Superior temporal gyrus (tissue), 1 donor: ENCODE measurements around the gene TRIM28.
A peak's percentile ranks its signal among the peaks of the same experiment; 100 is the strongest.

Source experiments
- DNase-seq: peaks from one replicate; pipeline ENCODE4 v3.0.0-alpha.2; 2016; ENCODE audit errors: extremely low spot score

Gene TRIM28

DNA sequence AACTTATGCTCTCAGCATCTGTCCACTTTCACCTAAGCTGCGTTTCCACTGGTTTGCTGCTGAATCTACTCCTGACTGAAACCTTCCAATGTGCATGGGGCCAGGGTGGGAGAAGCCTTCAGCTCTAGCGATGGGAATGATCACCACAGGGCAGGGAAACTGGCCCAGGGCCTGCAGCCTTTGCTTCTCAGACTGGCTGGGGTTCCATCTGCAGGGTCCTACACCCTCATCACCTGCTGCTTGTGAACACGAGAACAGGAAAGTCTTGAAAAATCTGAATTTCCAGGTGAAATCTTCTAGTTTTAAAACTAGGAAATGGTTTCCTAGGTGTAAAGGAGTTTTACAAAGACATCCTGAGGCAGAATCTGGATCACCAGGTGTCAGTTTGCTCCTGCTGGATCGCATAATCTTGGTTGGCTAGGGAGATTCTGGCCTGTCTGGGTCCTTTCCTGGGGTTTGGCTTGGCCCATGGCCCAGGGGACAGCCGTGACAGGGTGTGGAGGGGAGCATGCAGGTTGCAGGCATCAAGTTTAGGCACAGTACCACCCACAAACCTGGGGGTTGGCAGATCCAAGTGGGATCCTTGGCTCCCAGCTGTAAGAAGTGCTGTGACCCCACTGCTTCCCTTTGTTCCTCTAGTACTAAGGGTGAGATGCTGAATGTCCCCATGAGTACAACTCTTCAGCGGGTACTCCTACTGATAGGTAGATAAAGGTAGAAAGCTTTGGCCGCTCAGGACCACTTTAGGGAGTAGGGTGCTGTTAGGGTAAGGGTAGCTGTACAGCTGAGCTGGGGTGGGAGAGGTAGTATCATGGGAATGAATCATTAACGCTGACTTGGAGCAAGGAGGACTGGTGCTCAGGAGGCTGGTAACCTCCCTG, 16.4 kb downstream of the TRIM28 start:
- DNase-seq: no peak

DNA sequence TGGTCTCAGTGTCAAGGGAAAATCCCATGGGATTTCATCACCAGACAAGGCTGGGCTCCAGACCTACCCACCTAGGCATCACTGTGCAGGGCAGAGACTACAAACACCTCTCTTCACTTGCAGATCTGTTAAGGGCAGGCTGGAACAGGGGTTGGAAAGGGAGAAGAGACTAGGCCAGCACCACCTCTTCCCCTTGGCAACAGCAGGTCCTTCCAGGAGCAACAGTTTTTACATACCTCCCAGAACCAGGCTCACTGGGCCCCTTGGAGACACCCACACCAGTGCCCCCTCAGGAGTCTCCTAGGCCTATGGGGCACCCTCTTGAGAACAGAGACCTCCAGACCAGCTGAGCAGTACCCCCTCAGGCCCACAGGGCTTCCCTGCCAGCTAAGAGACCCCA, 17.1 kb downstream of the TRIM28 start:
- DNase-seq: no peak

DNA sequence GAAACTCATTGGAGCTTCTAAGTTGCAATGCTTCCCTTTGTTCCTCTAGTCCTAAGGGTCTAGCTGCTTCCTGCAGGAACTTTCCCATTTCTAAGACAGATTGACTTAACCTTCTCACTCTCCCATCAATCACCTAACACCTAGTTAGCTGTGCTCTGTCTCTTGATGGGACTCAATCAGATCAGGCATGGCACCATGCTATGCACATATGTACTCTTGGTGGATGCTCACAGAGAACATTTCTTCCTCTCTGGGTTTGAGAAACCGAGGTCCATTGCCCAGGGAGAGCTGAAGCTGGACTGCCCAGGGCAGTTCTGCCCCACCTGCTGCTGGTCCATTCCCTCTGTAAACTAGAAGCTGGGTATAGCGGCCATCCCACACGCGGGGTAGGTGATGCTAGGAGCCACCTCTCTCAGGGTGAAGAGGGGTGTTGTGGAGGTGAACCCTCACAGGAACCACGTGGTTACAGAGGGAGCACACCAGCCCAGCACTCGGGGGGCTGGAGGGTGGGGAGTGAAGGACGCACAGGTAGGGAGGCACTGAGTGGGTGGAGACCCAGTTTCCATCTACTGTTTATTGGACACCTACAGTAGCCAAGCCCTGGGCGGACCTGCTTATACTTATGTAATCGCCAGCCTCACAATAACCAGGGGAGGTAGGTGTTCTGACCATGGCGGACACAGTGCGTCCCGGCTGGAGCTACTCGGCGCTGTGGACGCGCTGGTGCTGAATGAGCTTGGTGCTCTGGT, 17.7 kb downstream of the TRIM28 start:
- no peak for DNase-seq

- DNase-seq: no peak
These were observed 18.5 kb downstream of the TRIM28 start for GRCh38 chr19:58562122-58563033.

DNA sequence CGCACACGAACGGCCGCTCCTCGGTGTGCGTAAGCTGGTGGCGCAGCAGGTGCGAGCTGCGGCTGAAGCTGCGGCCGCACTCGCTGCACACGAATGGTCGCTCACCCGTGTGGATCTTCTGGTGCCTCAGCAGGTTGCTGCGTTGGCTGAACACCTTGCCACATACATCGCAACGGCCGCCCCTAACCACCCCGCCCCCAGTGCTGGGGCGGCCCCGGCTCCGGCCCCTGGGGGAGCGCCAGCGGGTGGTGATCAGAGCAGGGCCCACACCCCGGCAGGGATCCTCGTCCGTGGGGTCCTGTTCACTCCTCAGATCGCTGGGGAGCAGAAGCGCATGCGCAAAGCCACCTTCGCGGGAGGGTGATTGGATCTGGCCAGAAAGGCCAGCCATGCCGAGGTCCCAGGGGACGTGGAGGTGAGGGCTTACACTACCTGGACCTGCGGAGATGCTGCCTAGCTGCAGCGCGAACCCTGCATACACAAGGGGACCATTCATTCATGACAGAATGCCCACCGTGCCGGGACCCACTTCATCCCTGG, 19.2 kb downstream of the TRIM28 start:
- no peak for DNase-seq

- DNase-seq: no peak
These were observed 20.0 kb downstream of the TRIM28 start for GRCh38 chr19:58563823-58564222.

- no peak for DNase-seq
These were observed 23.1 kb downstream of the TRIM28 start for GRCh38 chr19:58566989-58567388.

GRCh38 chr19:58568453-58569130, 24.7 kb downstream of the TRIM28 start:
- DNase-seq: no peak

DNA sequence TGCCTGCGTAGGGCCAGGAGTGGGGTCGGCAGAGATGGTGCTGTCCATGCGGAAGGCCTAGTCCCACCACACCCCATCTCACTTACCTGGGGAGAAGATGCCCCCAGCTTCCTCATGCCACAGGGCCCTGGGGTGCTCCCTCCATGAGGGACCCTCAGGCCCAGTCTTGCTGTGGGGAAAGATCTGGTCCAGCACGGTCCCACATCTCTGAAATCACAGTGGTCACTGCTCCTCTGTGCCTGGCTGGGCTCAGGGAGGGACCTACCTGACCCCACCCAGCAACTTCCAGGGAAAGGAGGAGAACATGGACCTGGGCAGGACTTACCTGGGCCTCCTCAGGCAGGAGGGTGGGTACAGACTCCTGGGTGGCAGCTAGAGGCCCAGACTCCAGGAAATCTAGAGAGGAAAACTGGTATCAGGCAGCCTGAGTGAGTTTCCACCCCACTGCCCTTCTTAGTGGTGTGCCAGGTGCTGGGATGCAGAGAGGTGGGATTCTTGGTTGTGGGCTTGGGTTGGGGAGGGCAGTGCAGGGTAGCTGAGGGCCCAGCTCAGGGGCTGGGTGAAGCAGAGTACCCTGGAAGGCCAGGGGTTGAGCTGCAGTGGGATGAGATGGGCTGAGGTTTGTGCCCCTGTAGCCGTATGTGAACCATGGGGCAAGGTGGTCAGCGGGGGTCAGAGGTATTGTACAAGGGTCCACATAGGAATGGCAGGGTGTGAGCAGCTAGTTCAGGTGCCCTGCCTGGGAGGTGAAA, 25.5 kb downstream of the TRIM28 start:
- DNase-seq: no peak

DNA sequence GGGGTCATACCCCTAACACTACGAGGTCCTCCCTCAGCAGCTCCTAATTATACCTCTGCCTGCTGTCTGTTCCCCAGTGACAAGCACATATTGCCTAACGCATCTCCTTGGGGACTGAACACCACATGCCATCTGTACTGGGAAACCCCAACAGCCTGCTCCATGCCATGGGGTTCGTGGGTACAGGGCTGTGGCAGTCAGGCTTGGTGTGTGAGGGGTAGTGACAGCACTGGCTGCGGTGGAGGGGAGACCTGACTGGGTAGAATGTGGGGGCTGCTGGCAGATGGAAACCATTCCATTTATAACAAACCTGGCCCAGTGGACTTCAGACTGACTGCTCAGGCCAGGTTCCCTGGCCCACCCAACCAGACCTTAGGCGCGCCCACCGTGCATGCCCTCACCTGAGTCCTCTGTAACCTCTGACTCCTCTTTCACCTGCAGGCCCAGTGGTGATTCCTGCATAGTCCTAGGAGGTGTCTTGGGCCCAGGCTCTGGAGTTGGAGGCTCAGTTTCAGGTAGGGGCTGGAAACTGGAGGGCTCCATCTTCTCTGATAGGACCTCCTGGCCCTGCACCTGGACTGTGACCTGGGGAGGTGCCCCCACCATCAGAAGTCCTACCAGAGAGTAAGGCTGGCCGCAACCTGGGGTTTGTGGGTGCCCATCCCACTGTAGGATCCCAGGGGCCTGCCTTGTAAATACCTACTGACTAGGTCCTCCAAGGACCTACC, 26.2 kb downstream of the TRIM28 start:
- DNase-seq: no peak

DNA sequence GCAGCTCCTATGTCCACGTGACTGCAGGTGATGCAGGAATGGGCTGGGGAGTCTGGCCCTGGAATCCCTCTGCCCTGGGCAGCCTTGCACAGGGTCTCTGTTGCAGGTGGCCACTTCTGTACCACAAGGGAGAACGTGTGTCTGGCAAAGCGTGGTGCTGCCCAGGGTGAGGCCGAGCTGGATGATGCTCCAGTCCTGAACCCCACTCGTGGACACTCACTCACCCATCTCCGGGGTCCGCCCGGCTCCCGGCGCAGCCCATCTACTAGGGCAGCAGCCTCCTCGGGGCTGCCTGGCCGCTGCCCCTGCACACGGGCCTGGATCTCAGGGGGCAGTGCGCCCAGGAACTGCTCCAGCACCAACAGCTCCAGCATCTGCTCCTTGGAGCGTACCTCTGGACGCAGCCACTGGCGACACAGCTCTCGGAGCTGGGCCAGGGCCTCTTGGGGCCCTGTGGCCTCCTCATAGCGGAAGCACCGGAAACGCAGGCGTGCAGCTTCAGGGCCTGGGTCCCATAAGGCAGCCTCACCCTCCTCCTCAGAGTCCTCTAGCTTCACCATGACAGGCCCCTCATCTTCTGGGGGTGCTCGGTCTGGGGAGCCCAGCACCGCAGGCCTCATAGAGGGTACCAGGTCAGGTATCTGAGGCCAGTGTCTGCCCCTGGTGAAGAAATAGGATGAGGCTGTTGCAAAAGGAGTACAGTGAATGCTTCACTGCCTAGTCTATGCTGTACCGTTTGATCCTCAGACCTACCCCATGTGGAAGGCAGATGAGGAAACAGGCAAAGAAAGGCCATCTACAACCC, 27.1 kb downstream of the TRIM28 start:
- no peak for DNase-seq

GRCh38 chr19:58571575-58571947, 27.7 kb downstream of the TRIM28 start:
- DNase-seq: no peak

DNA sequence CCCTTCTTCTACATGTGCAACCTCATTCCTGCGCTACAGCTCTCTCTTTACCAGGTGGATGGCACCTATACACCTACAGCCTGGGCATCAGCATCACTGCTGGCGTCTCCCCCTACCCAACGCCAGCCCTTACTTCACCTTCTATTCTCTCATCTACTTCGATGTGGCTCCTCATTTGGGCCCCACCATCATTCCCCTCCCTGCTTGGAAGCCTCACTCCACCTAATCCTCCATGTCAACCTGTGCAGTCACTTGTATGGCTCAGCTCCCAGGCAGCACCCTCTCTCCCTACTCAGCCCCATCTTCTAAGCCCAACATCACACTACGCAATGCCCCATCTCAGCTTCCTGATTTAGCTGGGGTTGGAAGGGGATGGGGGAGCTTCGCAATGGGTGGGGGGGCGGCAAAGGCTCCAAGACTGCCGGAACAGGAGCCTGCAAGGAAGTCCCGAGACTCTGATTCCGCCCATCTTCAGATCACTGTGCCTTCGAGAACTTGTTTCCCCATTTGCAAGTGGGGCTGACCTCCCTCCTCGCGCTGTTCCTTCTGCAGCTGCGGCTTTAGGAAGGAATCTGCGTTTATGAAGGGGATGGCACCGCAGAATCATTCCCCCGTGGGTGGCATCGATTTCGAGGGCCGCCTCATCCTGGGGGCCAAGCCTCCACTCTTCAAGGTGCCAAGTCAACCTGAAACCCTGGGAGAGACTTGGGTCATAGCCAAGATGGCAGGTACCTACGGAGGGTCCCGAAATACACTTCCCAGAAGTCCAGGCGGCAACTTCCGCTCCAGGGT, 28.4 kb downstream of the TRIM28 start:
- DNase-seq: no peak

GRCh38 chr19:58572818-58573657, 29.2 kb downstream of the TRIM28 start, which contains the start of gene MZF1:
Gene MZF1, minus strand, starts transcription at chr19:58573335. Its CDS starts 1,946 bp downstream, at chr19:58571389.
- DNase-seq: peak; percentile 99

- DNase-seq: no peak
These were observed 29.8 kb downstream of the TRIM28 start for GRCh38 chr19:58573658-58574164.

GRCh38 chr19:58575183-58576041, 31.5 kb downstream of the TRIM28 start:
- peak; percentile 92 for DNase-seq
